GM23338 (cell line): ENCODE data around the gene NLGN1. TPM values are rescaled to one million over a fixed set of nuclear protein-coding genes. Genes with fewer than 3 reads are reported as not detected.

Experiments
- ATAC-seq: fragments of 200-7000 bp; cut with Tn5 transposase; 3 replicates; pipeline ENCODE4 v1.9.1; 2020
- DNase-seq: peaks from one replicate; pipeline ENCODE4 v3.0.0-alpha.2; 2015; ENCODE audit warnings: low spot score
- H2AFZ ChIP-seq: fragments of 200-600 bp; sonication (generic); 2 replicates; pipeline ENCODE4 v1.8.0; 2016; ENCODE audit warnings: antibody characterized with exemption, mild to moderate bottlenecking, moderate library complexity
- H3F3A ChIP-seq: fragments of 200-600 bp; sonication (generic); replicated peaks from 2 replicates; pipeline ENCODE4 v1.8.0; 2017; ENCODE audit warnings: antibody characterized with exemption, mixed run types, low read depth
- H3K27ac ChIP-seq: fragments of 200-600 bp; sonication (generic); 2 replicates; pipeline ENCODE4 v1.6.1; 2016; ENCODE audit warnings: low read depth
- H3K27me3 ChIP-seq: fragments of 200-600 bp; sonication (generic); 2 replicates; pipeline ENCODE4 v1.8.0; 2016; ENCODE audit warnings: mild to moderate bottlenecking, mixed run types, moderate library complexity; ENCODE audit not compliant: insufficient read depth
- H3K36me3 ChIP-seq: fragments of 200-600 bp; sonication (generic); 2 replicates; pipeline ENCODE4 v1.8.0; 2016; ENCODE audit warnings: mild to moderate bottlenecking; ENCODE audit not compliant: insufficient read depth
- H3K4me1 ChIP-seq: fragments of 200-600 bp; sonication (generic); 2 replicates; pipeline ENCODE4 v1.8.0; 2016; ENCODE audit warnings: mild to moderate bottlenecking, moderate library complexity; ENCODE audit not compliant: insufficient read depth
- H3K4me2 ChIP-seq: fragments of 200-600 bp; sonication (generic); 2 replicates; pipeline ENCODE4 v1.7.1; 2017; ENCODE audit warnings: mixed run types
- H3K4me3 ChIP-seq: fragments of 200-600 bp; sonication (generic); 2 replicates; pipeline ENCODE4 v1.6.1; 2016; ENCODE audit warnings: mixed run types
- H3K79me2 ChIP-seq: fragments of 200-600 bp; sonication (generic); replicated peaks from 2 replicates; pipeline ENCODE4 v1.8.0; 2017; ENCODE audit warnings: mild to moderate bottlenecking; ENCODE audit not compliant: insufficient read depth
- H3K9me2 ChIP-seq: fragments of 200-600 bp; sonication (generic); 2 replicates; pipeline ENCODE4 v1.8.0; 2017; ENCODE audit not compliant: insufficient read depth
- H4K20me1 ChIP-seq: fragments of 200-600 bp; sonication (generic); replicated peaks from 2 replicates; pipeline ENCODE4 v1.8.0; 2017; ENCODE audit warnings: mild to moderate bottlenecking; ENCODE audit not compliant: insufficient read depth
- H3K27ac Mint-ChIP-seq: 2 replicates; pipeline ENCODE4 v1.8.0; 2020; ENCODE audit warnings: inconsistent platforms, mild to moderate bottlenecking, moderate library complexity, mixed read lengths
- H3K27me3 Mint-ChIP-seq: 3 replicates; pipeline ENCODE4 v1.8.0; 2022; ENCODE audit warnings: low read depth, mild to moderate bottlenecking, moderate library complexity, mixed read lengths, inconsistent platforms; ENCODE audit not compliant: insufficient read depth, poor library complexity
- H3K36me3 Mint-ChIP-seq: 3 replicates; pipeline ENCODE4 v1.8.0; 2021; ENCODE audit warnings: low read depth, mild to moderate bottlenecking, inconsistent platforms, moderate library complexity, mixed read lengths
- H3K4me1 Mint-ChIP-seq: 3 replicates; pipeline ENCODE4 v1.8.0; 2020; ENCODE audit warnings: mild to moderate bottlenecking, inconsistent platforms, mixed read lengths
- H3K4me3 Mint-ChIP-seq: 3 replicates; pipeline ENCODE4 v1.8.0; 2021; ENCODE audit warnings: moderate library complexity, mild to moderate bottlenecking, inconsistent platforms, mixed read lengths
- H3K9me3 Mint-ChIP-seq: 3 replicates; pipeline ENCODE4 v1.8.0; 2020; ENCODE audit warnings: moderate library complexity, mild to moderate bottlenecking, inconsistent platforms, mixed read lengths
- CREB1 ChIP-seq: fragments of 250-450 bp; sonication (Bioruptor Pico); IDR thresholded peaks from 2 replicates; pipeline ENCODE4 v1.5.0; 2020; ENCODE audit warnings: low read depth, mild to moderate bottlenecking, moderate library complexity
- ETS1 ChIP-seq: IDR thresholded peaks from 2 replicates; pipeline ENCODE4 v1.6.1; 2016; ENCODE audit warnings: antibody characterized with exemption
- EZH2 ChIP-seq: fragments of 200-600 bp; sonication (generic); IDR thresholded peaks from one replicate; pipeline ENCODE4 v1.8.0; 2017; ENCODE audit warnings: antibody characterized with exemption, mild to moderate bottlenecking, low read depth; ENCODE audit not compliant: unreplicated experiment
- EZH2phosphoT487 ChIP-seq: fragments of 200-600 bp; sonication (generic); IDR thresholded peaks from one replicate; pipeline ENCODE4 v1.8.1; 2018; ENCODE audit warnings: antibody characterized with exemption; ENCODE audit not compliant: unreplicated experiment
- JUNB ChIP-seq: IDR thresholded peaks from one replicate; pipeline ENCODE4 v1.6.1; 2016; ENCODE audit warnings: antibody characterized with exemption; ENCODE audit not compliant: unreplicated experiment
- NANOG ChIP-seq: IDR thresholded peaks from 2 replicates; pipeline ENCODE4 v1.6.1; 2016; ENCODE audit warnings: antibody characterized with exemption, borderline replicate concordance
- POLR2AphosphoS5 ChIP-seq: IDR thresholded peaks from 2 replicates; pipeline ENCODE4 v1.6.1; 2016; ENCODE audit warnings: antibody characterized with exemption, low read depth
- STAT1 ChIP-seq: IDR thresholded peaks from one replicate; pipeline ENCODE4 v1.6.1; 2016; ENCODE audit warnings: antibody characterized with exemption; ENCODE audit not compliant: unreplicated experiment
- ZNF114 ChIP-seq: fragments of 250-450 bp; sonication (Bioruptor Pico); IDR thresholded peaks from 2 replicates; pipeline ENCODE4 v1.5.0; 2020; ENCODE audit warnings: mild to moderate bottlenecking, moderate library complexity
- ZNF331 ChIP-seq: fragments of 250-450 bp; sonication (Bioruptor Pico); IDR thresholded peaks from 2 replicates; pipeline ENCODE4 v1.5.0; 2020; ENCODE audit warnings: low read depth, mild to moderate bottlenecking, moderate library complexity
- polyA plus RNA-seq: library from polyadenylated mRNA; unstranded; fragments of >200 nt; fragmentation: Nextera tagmentation; extraction: Ambion mirVana; gene quantifications from 2 replicates; pipeline ENCODE4 v1.2.1, GENCODE V29; 2016
- total RNA-seq: library from RNA; depleted of rRNA; stranded (reverse); fragments of >200 nt; shearing (Covaris generic); gene quantifications from 2 replicates; pipeline ENCODE4 v1.2.3, GENCODE V29; 2014
- TF ChIP-seq, protein P1 (sequence below), 2 experiments: fragments of 200-600 bp in 1 of 2; sonication (generic) in 1 of 2; conservative IDR thresholded peaks; 2 replicates each; pipeline versions ENCODE4 v1.5.1 to v1.6.1; 2016 to 2017; ENCODE audit warnings: antibody characterized with exemption in 2 of 2, low read depth in 2 of 2, mild to moderate bottlenecking in 2 of 2, moderate library complexity in 1 of 2
- TF ChIP-seq, protein P2 (sequence below): IDR thresholded peaks from one replicate; pipeline ENCODE4 v1.6.1; 2018; ENCODE audit warnings: antibody characterized with exemption; ENCODE audit not compliant: unreplicated experiment
- TF ChIP-seq, protein P3 (sequence below): fragments of 250-450 bp; sonication (Bioruptor Pico); IDR thresholded peaks from 2 replicates; pipeline ENCODE4 v1.5.0; 2020; ENCODE audit warnings: mild to moderate bottlenecking, moderate library complexity

NLGN1 gene
- total and polyA plus RNA-seq, 2 experiments from 2014 or later = 6.5 to 18.6 TPM

DNA sequence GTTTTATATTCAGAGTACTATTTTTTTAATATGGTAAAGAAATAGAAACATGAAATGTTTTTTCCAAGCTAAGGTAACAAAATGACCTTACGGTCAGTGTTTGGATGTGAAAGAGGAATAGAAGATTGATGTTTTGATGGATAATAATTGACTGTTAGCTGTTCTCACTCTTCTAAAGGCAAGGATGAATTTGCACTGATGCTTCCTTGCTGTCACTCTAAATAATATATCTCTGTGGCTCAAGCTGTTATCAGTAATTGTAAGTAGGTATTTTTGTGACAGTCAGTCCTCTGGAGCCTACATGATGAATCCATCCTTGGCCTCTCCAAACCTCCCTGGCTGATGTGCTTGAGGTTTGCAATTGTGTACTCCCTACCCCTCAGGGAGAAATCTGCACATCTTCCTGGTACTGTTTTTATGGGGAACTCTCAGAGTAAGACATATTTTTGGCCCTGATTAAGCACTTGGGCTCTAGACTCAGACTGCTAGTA, 283.7 kb downstream of the NLGN1 start:
- Histone ChIP-seq H3K27me3 (no peaks in the 10 kb centered on the region), H3F3A (no peaks in the 10 kb centered on the region), H3K36me3 (no peaks in the 10 kb centered on the region), H3K9me2 (no peaks in the 10 kb centered on the region), H2AFZ (no peak overlapping the region), H3K4me1 (peaks cover 10% of the 10 kb centered on the region), H4K20me1 (no peaks in the 10 kb centered on the region), H3K4me2 (no peak overlapping the region), H3K27ac (no peak overlapping the region), H3K79me2 (no peaks in the 10 kb centered on the region), H3K4me3 (no peak overlapping the region)
- H3K4me3 Mint-ChIP-seq = no peak overlapping the region
- H3K9me3 Mint-ChIP-seq = no peaks in the 10 kb centered on the region
- H3K27ac Mint-ChIP-seq = no peak overlapping the region
- no peaks in the 10 kb centered on the region for H3K36me3 Mint-ChIP-seq
- no peaks in the 10 kb centered on the region for H3K27me3 Mint-ChIP-seq
- no peak for TF ChIP-seq EZH2
- TF ChIP-seq, protein P1, sequence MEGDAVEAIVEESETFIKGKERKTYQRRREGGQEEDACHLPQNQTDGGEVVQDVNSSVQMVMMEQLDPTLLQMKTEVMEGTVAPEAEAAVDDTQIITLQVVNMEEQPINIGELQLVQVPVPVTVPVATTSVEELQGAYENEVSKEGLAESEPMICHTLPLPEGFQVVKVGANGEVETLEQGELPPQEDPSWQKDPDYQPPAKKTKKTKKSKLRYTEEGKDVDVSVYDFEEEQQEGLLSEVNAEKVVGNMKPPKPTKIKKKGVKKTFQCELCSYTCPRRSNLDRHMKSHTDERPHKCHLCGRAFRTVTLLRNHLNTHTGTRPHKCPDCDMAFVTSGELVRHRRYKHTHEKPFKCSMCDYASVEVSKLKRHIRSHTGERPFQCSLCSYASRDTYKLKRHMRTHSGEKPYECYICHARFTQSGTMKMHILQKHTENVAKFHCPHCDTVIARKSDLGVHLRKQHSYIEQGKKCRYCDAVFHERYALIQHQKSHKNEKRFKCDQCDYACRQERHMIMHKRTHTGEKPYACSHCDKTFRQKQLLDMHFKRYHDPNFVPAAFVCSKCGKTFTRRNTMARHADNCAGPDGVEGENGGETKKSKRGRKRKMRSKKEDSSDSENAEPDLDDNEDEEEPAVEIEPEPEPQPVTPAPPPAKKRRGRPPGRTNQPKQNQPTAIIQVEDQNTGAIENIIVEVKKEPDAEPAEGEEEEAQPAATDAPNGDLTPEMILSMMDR (conservative IDR thresholded peaks at IDR 0.05; ENCODE audit: low read depth in 2 of 2) = no peak
- no peak for TF ChIP-seq ZNF331 (CRISPR knock-in tag)
- no peak for TF ChIP-seq EZH2phosphoT487
- no peak for TF ChIP-seq POLR2AphosphoS5
- TF ChIP-seq JUNB = no peak
- TF ChIP-seq, protein P2, sequence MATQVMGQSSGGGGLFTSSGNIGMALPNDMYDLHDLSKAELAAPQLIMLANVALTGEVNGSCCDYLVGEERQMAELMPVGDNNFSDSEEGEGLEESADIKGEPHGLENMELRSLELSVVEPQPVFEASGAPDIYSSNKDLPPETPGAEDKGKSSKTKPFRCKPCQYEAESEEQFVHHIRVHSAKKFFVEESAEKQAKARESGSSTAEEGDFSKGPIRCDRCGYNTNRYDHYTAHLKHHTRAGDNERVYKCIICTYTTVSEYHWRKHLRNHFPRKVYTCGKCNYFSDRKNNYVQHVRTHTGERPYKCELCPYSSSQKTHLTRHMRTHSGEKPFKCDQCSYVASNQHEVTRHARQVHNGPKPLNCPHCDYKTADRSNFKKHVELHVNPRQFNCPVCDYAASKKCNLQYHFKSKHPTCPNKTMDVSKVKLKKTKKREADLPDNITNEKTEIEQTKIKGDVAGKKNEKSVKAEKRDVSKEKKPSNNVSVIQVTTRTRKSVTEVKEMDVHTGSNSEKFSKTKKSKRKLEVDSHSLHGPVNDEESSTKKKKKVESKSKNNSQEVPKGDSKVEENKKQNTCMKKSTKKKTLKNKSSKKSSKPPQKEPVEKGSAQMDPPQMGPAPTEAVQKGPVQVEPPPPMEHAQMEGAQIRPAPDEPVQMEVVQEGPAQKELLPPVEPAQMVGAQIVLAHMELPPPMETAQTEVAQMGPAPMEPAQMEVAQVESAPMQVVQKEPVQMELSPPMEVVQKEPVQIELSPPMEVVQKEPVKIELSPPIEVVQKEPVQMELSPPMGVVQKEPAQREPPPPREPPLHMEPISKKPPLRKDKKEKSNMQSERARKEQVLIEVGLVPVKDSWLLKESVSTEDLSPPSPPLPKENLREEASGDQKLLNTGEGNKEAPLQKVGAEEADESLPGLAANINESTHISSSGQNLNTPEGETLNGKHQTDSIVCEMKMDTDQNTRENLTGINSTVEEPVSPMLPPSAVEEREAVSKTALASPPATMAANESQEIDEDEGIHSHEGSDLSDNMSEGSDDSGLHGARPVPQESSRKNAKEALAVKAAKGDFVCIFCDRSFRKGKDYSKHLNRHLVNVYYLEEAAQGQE = no peak
- TF ChIP-seq, protein P3, sequence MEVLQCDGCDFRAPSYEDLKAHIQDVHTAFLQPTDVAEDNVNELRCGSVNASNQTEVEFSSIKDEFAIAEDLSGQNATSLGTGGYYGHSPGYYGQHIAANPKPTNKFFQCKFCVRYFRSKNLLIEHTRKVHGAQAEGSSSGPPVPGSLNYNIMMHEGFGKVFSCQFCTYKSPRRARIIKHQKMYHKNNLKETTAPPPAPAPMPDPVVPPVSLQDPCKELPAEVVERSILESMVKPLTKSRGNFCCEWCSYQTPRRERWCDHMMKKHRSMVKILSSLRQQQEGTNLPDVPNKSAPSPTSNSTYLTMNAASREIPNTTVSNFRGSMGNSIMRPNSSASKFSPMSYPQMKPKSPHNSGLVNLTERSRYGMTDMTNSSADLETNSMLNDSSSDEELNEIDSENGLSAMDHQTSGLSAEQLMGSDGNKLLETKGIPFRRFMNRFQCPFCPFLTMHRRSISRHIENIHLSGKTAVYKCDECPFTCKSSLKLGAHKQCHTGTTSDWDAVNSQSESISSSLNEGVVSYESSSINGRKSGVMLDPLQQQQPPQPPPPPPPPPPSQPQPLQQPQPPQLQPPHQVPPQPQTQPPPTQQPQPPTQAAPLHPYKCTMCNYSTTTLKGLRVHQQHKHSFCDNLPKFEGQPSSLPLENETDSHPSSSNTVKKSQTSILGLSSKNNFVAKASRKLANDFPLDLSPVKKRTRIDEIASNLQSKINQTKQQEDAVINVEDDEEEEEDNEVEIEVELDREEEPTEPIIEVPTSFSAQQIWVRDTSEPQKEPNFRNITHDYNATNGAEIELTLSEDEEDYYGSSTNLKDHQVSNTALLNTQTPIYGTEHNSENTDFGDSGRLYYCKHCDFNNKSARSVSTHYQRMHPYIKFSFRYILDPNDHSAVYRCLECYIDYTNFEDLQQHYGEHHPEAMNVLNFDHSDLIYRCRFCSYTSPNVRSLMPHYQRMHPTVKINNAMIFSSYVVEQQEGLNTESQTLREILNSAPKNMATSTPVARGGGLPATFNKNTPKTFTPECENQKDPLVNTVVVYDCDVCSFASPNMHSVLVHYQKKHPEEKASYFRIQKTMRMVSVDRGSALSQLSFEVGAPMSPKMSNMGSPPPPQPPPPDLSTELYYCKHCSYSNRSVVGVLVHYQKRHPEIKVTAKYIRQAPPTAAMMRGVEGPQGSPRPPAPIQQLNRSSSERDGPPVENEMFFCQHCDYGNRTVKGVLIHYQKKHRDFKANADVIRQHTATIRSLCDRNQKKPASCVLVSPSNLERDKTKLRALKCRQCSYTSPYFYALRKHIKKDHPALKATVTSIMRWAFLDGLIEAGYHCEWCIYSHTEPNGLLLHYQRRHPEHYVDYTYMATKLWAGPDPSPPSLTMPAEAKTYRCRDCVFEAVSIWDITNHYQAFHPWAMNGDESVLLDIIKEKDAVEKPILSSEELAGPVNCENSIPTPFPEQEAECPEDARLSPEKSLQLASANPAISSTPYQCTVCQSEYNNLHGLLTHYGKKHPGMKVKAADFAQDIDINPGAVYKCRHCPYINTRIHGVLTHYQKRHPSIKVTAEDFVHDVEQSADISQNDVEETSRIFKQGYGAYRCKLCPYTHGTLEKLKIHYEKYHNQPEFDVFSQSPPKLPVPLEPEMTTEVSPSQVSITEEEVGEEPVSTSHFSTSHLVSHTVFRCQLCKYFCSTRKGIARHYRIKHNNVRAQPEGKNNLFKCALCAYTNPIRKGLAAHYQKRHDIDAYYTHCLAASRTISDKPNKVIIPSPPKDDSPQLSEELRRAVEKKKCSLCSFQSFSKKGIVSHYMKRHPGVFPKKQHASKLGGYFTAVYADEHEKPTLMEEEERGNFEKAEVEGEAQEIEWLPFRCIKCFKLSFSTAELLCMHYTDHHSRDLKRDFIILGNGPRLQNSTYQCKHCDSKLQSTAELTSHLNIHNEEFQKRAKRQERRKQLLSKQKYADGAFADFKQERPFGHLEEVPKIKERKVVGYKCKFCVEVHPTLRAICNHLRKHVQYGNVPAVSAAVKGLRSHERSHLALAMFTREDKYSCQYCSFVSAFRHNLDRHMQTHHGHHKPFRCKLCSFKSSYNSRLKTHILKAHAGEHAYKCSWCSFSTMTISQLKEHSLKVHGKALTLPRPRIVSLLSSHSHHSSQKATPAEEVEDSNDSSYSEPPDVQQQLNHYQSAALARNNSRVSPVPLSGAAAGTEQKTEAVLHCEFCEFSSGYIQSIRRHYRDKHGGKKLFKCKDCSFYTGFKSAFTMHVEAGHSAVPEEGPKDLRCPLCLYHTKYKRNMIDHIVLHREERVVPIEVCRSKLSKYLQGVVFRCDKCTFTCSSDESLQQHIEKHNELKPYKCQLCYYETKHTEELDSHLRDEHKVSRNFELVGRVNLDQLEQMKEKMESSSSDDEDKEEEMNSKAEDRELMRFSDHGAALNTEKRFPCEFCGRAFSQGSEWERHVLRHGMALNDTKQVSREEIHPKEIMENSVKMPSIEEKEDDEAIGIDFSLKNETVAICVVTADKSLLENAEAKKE (CRISPR knock-in tag) = no peak
- no peak for TF ChIP-seq ETS1
- no peak for TF ChIP-seq NANOG
- no peak for TF ChIP-seq STAT1
- TF ChIP-seq CREB1 (CRISPR knock-in tag) = no peak
- no peak for TF ChIP-seq ZNF114 (CRISPR knock-in tag)
- ATAC-seq (no peak), DNase-seq (no peak)
- H3K4me1 Mint-ChIP-seq = peaks cover 14% of the 10 kb centered on the region; the same call in 2 of the 3 replicates
